Keratinocyte (primary cell): ENCODE measurements around the gene ABCD2. TPM values are rescaled to one million over a fixed set of nuclear protein-coding genes. Genes with fewer than 3 reads are reported as not detected.

Source experiments
- DNase-seq: peaks from one replicate; pipeline ENCODE4 v3.0.0-alpha.2; 2011; ENCODE audit warnings: low read depth, missing footprints, low spot score
- FAIRE-seq: peaks from 2 replicates; lab custom pipeline; 2011; peaks lifted over from hg19 to GRCh38; lab: Jason Lieb, UNC
- H2AFZ ChIP-seq: 2 replicates; pipeline ENCODE4 v1.6.0; 2012; ENCODE audit warnings: low read length, control low read depth, inconsistent platforms; ENCODE audit not compliant: control insufficient read depth
- H3K27ac ChIP-seq: 2 replicates; pipeline ENCODE4 v1.5.1; 2011; ENCODE audit warnings: low read length; ENCODE audit not compliant: control insufficient read depth, insufficient read depth
- H3K27me3 ChIP-seq: 3 replicates; pipeline ENCODE4 v1.6.0; 2011; ENCODE audit warnings: low read length; ENCODE audit not compliant: control insufficient read depth, insufficient read depth; ENCODE audit errors: extremely low read depth
- H3K36me3 ChIP-seq, 2 experiments: 2 replicates in 1 of 2; 3 replicates in 1 of 2; pipeline ENCODE4 v1.5.1; 2011; ENCODE audit warnings: low read length in 2 of 2, mild to moderate bottlenecking in 1 of 2; ENCODE audit not compliant: control insufficient read depth in 2 of 2, insufficient read depth in 2 of 2; ENCODE audit errors: extremely low read depth in 1 of 2
- H3K4me1 ChIP-seq: 3 replicates; pipeline ENCODE4 v1.5.1; 2011; ENCODE audit warnings: low read length; ENCODE audit not compliant: control insufficient read depth, insufficient read depth; ENCODE audit errors: extremely low read depth
- H3K4me2 ChIP-seq: 3 replicates; pipeline ENCODE4 v1.6.0; 2011; ENCODE audit warnings: low read depth, low read length; ENCODE audit not compliant: control insufficient read depth, insufficient read depth; ENCODE audit errors: extremely low read depth
- H3K4me3 ChIP-seq, 3 experiments: fragments of 200-600 bp in 1 of 3; sonication (generic) in 1 of 3; 2 replicates in 2 of 3; 3 replicates in 1 of 3; pipeline ENCODE4 v1.5.1; 2011 to 2016; ENCODE audit warnings: low read length in 3 of 3, mild to moderate bottlenecking in 3 of 3, control low read depth in 2 of 3, inconsistent platforms in 1 of 3, low read depth in 1 of 3, mixed read lengths in 1 of 3, mixed run types in 1 of 3, moderate library complexity in 1 of 3; ENCODE audit not compliant: control insufficient read depth in 2 of 3, insufficient read depth in 2 of 3; ENCODE audit errors: extremely low read depth in 1 of 3
- H3K79me2 ChIP-seq: 2 replicates; pipeline ENCODE4 v1.6.0; 2012; ENCODE audit warnings: low read length; ENCODE audit not compliant: control insufficient read depth, insufficient read depth
- H3K9ac ChIP-seq: 3 replicates; pipeline ENCODE4 v1.6.0; 2011; ENCODE audit warnings: low read length; ENCODE audit not compliant: control insufficient read depth, insufficient read depth; ENCODE audit errors: extremely low read depth
- H3K9me1 ChIP-seq: 3 replicates; pipeline ENCODE4 v1.6.0; 2011; ENCODE audit warnings: low read length; ENCODE audit not compliant: control insufficient read depth, insufficient read depth; ENCODE audit errors: extremely low read depth
- H3K9me3 ChIP-seq: 2 replicates; pipeline ENCODE4 v1.5.1; 2012; ENCODE audit warnings: low read depth, low read length; ENCODE audit not compliant: control insufficient read depth
- H4K20me1 ChIP-seq: 3 replicates; pipeline ENCODE4 v1.6.0; 2011; ENCODE audit warnings: low read length; ENCODE audit not compliant: control insufficient read depth, insufficient read depth; ENCODE audit errors: extremely low read depth
- EZH2 ChIP-seq: IDR thresholded peaks from one replicate; pipeline ENCODE4 v1.6.1; 2012; ENCODE audit warnings: inconsistent platforms, mild to moderate bottlenecking, low read length, moderate library complexity
- dilution Hi-C: fragments of 300-500 bp; cut with MboI; formaldehyde crosslinking; loops from one replicate; pipeline ENCODE4 v1.7.0; 2020; ENCODE audit warnings: low sequenced_read_pairs; ENCODE audit not compliant: extremely low pct_ligation_motif_present
- polyA plus RNA-seq, 5 experiments: library from polyadenylated mRNA; depleted of rRNA in 3 of 5; stranded (reverse) in 3 of 5; stranded (forward) in 1 of 5; unstranded in 1 of 5; fragments of >200 nt; gene quantifications; 1 replicate in 1 of 5; 2 replicates in 3 of 5; 3 replicates in 1 of 5; pipeline versions ENCODE4 v1.2.1 to v1.2.3, GENCODE V29; 2011 to 2012; ENCODE audit warnings: missing spikeins in 2 of 5, low read depth in 1 of 5, low replicate concordance in 1 of 5
- small RNA-seq, 3 experiments: library from RNA; depleted of rRNA; stranded (forward); fragments of <200 nt; gene quantifications; one replicate each; pipeline ENCODE3, GENCODE V24; 2012; ENCODE audit warnings: low read depth in 3 of 3, low replicate concordance in 1 of 3; ENCODE audit not compliant: insufficient read length in 3 of 3
- TF ChIP-seq, protein P1 (sequence below), 3 experiments: IDR thresholded peaks in 1 of 3; conservative IDR thresholded peaks in 1 of 3; optimal IDR thresholded peaks in 1 of 3; 2 replicates in 2 of 3; 3 replicates in 1 of 3; pipeline versions ENCODE3 to v1.5.1; 2011; ENCODE audit warnings: low read length in 3 of 3, mild to moderate bottlenecking in 3 of 3, moderate library complexity in 2 of 3, control low read depth in 1 of 3, inconsistent platforms in 1 of 3; ENCODE audit not compliant: insufficient read depth in 2 of 3; ENCODE audit errors: extremely low read depth in 1 of 3

Gene ABCD2
- polyA plus RNA-seq, 1 donor (not counting 4 experiments of a cell fraction or from before 2014, with no cell fraction given) = 0.03 TPM

DNA sequence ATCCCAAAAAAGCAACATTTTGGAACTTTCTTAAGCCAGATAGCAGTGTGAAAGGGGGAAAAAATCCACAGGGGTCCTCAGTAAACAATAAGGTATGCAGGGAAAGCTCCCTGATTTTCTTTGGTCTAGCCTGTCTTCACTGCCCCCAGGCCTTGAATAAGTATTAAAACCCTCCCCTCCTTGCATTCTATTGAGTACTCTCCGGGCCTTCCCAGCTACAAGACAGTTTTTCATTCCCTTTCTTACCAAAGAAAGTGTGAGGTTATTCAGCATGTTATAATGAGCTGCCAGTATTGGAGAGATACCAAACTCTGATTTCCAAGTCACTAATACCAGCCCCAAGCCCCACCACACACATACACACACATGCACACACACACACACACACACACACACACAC is 116.9 kb downstream of the ABCD2 start:
- TF ChIP-seq, protein P1, sequence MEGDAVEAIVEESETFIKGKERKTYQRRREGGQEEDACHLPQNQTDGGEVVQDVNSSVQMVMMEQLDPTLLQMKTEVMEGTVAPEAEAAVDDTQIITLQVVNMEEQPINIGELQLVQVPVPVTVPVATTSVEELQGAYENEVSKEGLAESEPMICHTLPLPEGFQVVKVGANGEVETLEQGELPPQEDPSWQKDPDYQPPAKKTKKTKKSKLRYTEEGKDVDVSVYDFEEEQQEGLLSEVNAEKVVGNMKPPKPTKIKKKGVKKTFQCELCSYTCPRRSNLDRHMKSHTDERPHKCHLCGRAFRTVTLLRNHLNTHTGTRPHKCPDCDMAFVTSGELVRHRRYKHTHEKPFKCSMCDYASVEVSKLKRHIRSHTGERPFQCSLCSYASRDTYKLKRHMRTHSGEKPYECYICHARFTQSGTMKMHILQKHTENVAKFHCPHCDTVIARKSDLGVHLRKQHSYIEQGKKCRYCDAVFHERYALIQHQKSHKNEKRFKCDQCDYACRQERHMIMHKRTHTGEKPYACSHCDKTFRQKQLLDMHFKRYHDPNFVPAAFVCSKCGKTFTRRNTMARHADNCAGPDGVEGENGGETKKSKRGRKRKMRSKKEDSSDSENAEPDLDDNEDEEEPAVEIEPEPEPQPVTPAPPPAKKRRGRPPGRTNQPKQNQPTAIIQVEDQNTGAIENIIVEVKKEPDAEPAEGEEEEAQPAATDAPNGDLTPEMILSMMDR (optimal IDR thresholded peaks at IDR 0.05 in 1 of 3, IDR thresholded peaks at IDR 0.05 in 1 of 3, conservative IDR thresholded peaks at IDR 0.05 in 1 of 3; ENCODE audit: extremely low read depth in 1 of 3, insufficient read depth in 2 of 3, low read length in 3 of 3) = no peak
- TF ChIP-seq EZH2 = no peak
- no peak for DNase-seq
- Histone ChIP-seq H3K9me1 (no peaks in the 10 kb centered on the region), H3K36me3 (no peaks in the 10 kb centered on the region), H2AFZ (no peak overlapping the region), H3K4me3 (no peak overlapping the region), H3K9ac (no peak overlapping the region), H3K79me2 (no peaks in the 10 kb centered on the region), H4K20me1 (no peaks in the 10 kb centered on the region), H3K27ac (peak overlapping the region; percentile 28), H3K9me3 (no peaks in the 10 kb centered on the region), H3K4me2 (peak overlapping the region; percentile 42), H3K4me1 (peaks cover 25% of the 10 kb centered on the region), H3K27me3 (no peaks in the 10 kb centered on the region)
- FAIRE-seq = no peak
- dilution Hi-C loops = no loop called here

Small RNA genes within 50 kb of the gene (small RNA-seq; reads per million reads assigned to genes)
- 0 reads per million in 3 experiments for gene AC121334.2

Other genes with a start within 250 kb of the ABCD2 start
- 17.2 to 27.5 TPM (median 21.1 TPM) in 3 replicates for gene KIF21A, start 176.7 kb downstream of the ABCD2 start, polyA plus RNA-seq